SK-N-DZ (cell line): Measurements from ENCODE around the gene SLC8B1.
"Not testable (repeated sequence)": the region's sequence is repeated elsewhere in the genome, so short reads cannot be mapped to it uniquely, and the experiment has no call there.

Experiments used
- DNase-seq: peaks from one replicate; pipeline ENCODE4 v3.0.0-alpha.2; 2015; ENCODE audit warnings: low spot score

Gene SLC8B1

GRCh38 chr12:113358381-113359132 is 23.6 kb upstream of the SLC8B1 start, which contains the start of gene PLBD2:
PLBD2 (plus strand) TSS chr12:113358587; CDS start chr12:113358601, 14 bp downstream.
- DNase-seq: peak; percentile 90

GRCh38 chr12:113354192-113354591 is 19.3 kb upstream of the SLC8B1 start:
- DNase-seq: not testable (repeated sequence)

GRCh38 chr12:113351089-113351488 is 16.2 kb upstream of the SLC8B1 start:
- DNase-seq: no peak

GRCh38 chr12:113348849-113349536 is 14.1 kb upstream of the SLC8B1 start:
- no peak for DNase-seq

GRCh38 chr12:113347892-113348291 is 13.0 kb upstream of the SLC8B1 start:
- no peak for DNase-seq

- DNase-seq: no peak
These were observed 12.2 kb upstream of the SLC8B1 start for GRCh38 chr12:113347107-113347506.

- no peak for DNase-seq
These were observed 11.4 kb upstream of the SLC8B1 start for GRCh38 chr12:113346353-113346752.

- no peak for DNase-seq
These were observed 10.4 kb upstream of the SLC8B1 start for GRCh38 chr12:113345318-113345717.

- DNase-seq: no peak
These were observed 6.6 kb upstream of the SLC8B1 start for GRCh38 chr12:113341535-113341934.

- no peak for DNase-seq
These were observed 5.2 kb upstream of the SLC8B1 start for GRCh38 chr12:113340061-113340460.

GRCh38 chr12:113339540-113339939 is 4.6 kb upstream of the SLC8B1 start:
- no peak for DNase-seq

GRCh38 chr12:113333877-113334785 is 778 bp downstream of the SLC8B1 start:
- no peak for DNase-seq

- DNase-seq: no peak
These were observed 1.5 kb downstream of the SLC8B1 start for GRCh38 chr12:113333418-113333750.

- no peak for DNase-seq
These were observed 2.1 kb downstream of the SLC8B1 start for GRCh38 chr12:113332688-113333417.

GRCh38 chr12:113330505-113330904 is 4.4 kb downstream of the SLC8B1 start:
- DNase-seq: no peak

GRCh38 chr12:113329791-113330417 is 5.0 kb downstream of the SLC8B1 start:
- no peak for DNase-seq

- DNase-seq: no peak
These were observed 5.7 kb downstream of the SLC8B1 start for GRCh38 chr12:113329022-113329790.

- DNase-seq: no peak
These were observed 6.5 kb downstream of the SLC8B1 start for GRCh38 chr12:113328368-113328889.

GRCh38 chr12:113326775-113327395 is 8.0 kb downstream of the SLC8B1 start:
- DNase-seq: no peak
